Measurements from ENCODE around the gene NKD1. TPM values are rescaled to one million over a fixed set of nuclear protein-coding genes. Genes with fewer than 3 reads are reported as not detected.
"Not testable (repeated sequence)": the region's sequence is repeated elsewhere in the genome, so short reads cannot be mapped to it uniquely, and the experiment has no call there.

The NKD1 gene
- total and polyA plus RNA-seq, 2 experiments from 2014 or later: 0.86 to 1.4 TPM

- Histone ChIP-seq H3K36me3 (no peaks in the 10 kb centered on the region), H3K27me3 (peaks cover 42% of the 10 kb centered on the region), H3K9me3 (ENCODE audit: low read depth) (no peaks in the 10 kb centered on the region), H3K27ac (no peak overlapping the region), H3K4me3 (no peak overlapping the region), H3K4me1 (ENCODE audit: low read depth) (no peaks in the 10 kb centered on the region)
- TF ChIP-seq CTCF (IDR thresholded peaks at IDR 0.05; ENCODE audit: low read depth, low read length): no peak
- DNase-seq (ENCODE audit: low read depth in 1 of 2, low spot score in 1 of 2): no peak
These were observed 46.1 kb upstream of the NKD1 start for GRCh38 chr16:50501986-50502615.

DNA sequence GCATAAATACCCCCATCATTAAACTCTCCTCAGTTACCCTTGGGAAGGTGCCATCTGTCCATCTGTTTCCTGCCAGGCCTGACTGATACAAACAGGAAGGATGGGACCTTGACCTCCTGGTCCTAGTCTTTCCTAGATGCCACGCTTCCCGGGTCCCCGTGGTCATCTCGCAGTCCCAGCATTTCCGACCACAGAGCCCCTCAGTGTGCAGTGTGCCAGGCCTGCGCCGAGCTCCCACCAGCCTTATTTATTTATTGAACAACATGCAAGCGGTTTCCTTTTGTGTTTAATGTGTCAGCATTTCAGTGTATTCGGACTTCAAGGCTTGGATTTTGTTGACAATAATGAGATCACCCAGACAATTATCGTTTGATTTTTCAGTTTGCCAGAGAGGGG is 45.6 kb upstream of the NKD1 start:
- H3K4me1 ChIP-seq (ENCODE audit: low read depth): no peaks in the 10 kb centered on the region
- H3K9me3 ChIP-seq (ENCODE audit: low read depth): no peaks in the 10 kb centered on the region
- TF ChIP-seq CTCF (IDR thresholded peaks at IDR 0.05; ENCODE audit: low read depth, low read length): no peak
- H3K4me3 ChIP-seq: no peak overlapping the region
- peaks cover 39% of the 10 kb centered on the region for H3K27me3 ChIP-seq
- no peaks in the 10 kb centered on the region for H3K36me3 ChIP-seq
- H3K27ac ChIP-seq: no peak overlapping the region
- no peak for DNase-seq (ENCODE audit: low read depth in 1 of 2, low spot score in 1 of 2)

- not testable (repeated sequence) for H3K4me3 ChIP-seq; H3K27ac ChIP-seq; H3K36me3 ChIP-seq; H3K9me3 ChIP-seq (ENCODE audit: low read depth); H3K4me1 ChIP-seq (ENCODE audit: low read depth); DNase-seq (ENCODE audit: low read depth in 1 of 2, low spot score in 1 of 2)
- peaks cover 31% of the 10 kb centered on the region for H3K27me3 ChIP-seq
These were observed 44.2 kb upstream of the NKD1 start for GRCh38 chr16:50503868-50504531.

DNA sequence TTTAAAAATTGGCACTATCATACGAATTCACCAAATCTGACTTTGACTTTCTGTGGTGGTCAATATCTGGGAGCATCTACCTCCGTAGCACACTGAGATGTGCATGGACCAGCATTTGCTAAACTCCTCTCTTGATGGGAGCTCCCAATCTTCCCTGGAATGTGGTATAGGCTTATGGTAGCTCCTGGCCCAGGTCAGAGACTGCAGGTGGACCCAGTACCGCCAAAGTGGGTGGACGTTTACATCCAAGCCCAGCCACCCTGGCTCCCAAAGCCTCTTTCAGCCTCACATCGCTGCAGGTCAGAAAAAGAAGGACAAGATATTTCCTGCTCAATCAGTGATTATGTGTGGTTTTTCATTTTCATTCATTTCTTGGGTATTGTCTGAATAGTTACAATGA is 43.1 kb upstream of the NKD1 start:
- no peak overlapping the region for H3K27ac ChIP-seq
- no peaks in the 10 kb centered on the region for H3K4me1 ChIP-seq (ENCODE audit: low read depth)
- no peak for TF ChIP-seq CTCF (IDR thresholded peaks at IDR 0.05; ENCODE audit: low read depth, low read length)
- no peaks in the 10 kb centered on the region for H3K9me3 ChIP-seq (ENCODE audit: low read depth)
- H3K4me3 ChIP-seq: no peak overlapping the region
- peaks cover 31% of the 10 kb centered on the region for H3K27me3 ChIP-seq
- H3K36me3 ChIP-seq: no peaks in the 10 kb centered on the region
- no peak for DNase-seq (ENCODE audit: low read depth in 1 of 2, low spot score in 1 of 2)

GRCh38 chr16:50505714-50506542 is 42.3 kb upstream of the NKD1 start:
- TF ChIP-seq CTCF (IDR thresholded peaks at IDR 0.05; ENCODE audit: low read depth, low read length): no peak
- peaks cover 30% of the 10 kb centered on the region for H3K27me3 ChIP-seq
- H3K36me3 ChIP-seq: no peaks in the 10 kb centered on the region
- H3K9me3 ChIP-seq (ENCODE audit: low read depth): no peaks in the 10 kb centered on the region
- no peak for DNase-seq (ENCODE audit: low read depth in 1 of 2, low spot score in 1 of 2)
- H3K4me3 ChIP-seq: no peak overlapping the region
- no peaks in the 10 kb centered on the region for H3K4me1 ChIP-seq (ENCODE audit: low read depth)
- H3K27ac ChIP-seq: no peak overlapping the region

GRCh38 chr16:50506543-50506937 is 41.7 kb upstream of the NKD1 start:
- no peak for DNase-seq (ENCODE audit: low read depth in 1 of 2, low spot score in 1 of 2)
- no peaks in the 10 kb centered on the region for H3K4me1 ChIP-seq (ENCODE audit: low read depth)
- H3K27me3 ChIP-seq: peaks cover 25% of the 10 kb centered on the region
- H3K9me3 ChIP-seq (ENCODE audit: low read depth): no peaks in the 10 kb centered on the region
- no peak overlapping the region for H3K27ac ChIP-seq
- no peak overlapping the region for H3K4me3 ChIP-seq
- H3K36me3 ChIP-seq: no peaks in the 10 kb centered on the region
- TF ChIP-seq CTCF (IDR thresholded peaks at IDR 0.05; ENCODE audit: low read depth, low read length): no peak
